T-helper 1 cell (primary cell): ENCODE results near the gene FUT8.
"Not testable (repeated sequence)": the region's sequence is repeated elsewhere in the genome, so short reads cannot be mapped to it uniquely, and the experiment has no call there.

Source experiments
- DNase-seq, 5 donors: peaks; one replicate each; pipeline ENCODE4 v3.0.0-alpha.2; 2012 to 2020

FUT8 gene

DNA sequence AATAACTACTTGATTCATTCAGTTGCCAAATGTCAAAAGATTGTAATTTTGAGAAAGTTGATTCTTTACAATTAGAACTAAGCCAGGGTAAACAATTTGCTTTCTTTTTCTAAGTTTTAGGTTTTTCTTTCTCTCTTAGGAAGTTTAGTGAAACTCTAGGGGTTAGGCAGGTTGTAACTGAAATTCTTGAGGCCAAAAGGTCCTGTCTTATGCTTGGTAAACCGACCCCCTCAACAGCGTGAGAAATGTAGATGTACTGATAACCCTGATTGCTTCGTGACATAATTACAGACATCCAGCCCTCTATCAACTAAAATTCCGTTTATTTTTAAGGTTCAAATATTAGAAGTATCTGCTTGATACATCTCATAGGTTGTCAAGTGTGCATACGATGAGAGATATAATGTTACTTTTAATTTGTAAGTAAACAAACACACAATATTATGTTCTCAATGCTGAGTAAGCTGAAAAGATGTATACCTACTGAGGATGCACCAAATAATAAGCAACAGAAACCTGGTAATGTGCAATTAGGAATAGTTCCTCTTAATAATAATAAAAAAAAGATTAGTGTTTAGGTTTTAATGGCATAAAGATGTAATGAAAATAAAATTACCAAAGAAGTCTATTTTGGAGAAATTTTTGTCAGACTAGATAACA lies 7.2 kb downstream of the FUT8 start:
- no peak for DNase-seq

DNA sequence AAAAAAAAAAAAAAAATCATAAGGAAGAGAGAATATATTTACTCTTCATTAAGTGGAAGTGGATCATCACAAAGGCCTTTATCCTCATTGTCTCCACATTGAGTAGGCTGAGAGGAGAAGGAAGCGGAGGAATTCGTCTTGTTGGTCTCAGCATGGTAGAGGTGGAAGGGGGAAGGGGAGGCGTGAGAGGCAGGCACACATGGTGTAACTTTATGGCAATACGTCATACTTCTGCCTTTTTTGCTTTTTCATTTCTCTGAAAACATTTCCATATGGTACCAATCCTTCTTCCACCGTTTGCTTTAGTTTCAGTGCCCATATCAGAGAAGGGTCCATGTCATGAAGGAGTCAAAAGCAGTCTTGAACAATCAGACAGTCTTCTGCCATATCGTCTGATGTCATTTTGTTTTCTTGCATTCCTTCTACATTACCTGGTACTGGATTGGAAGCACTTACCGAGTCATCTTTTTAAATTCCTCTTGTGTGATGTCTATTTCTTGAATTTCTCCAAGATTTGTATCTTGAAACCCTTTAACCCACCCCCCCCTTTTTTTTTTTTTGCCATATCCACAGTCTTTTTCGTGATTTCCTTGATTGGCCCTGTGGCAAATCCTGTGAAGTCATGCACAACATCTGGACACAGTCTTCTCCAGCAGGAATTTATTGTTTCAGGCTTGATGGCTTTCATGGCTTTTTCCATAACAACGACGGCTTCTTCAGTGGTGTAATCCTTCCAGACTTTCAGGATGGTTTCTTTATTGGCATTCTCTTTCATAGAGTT lies 8.9 kb downstream of the FUT8 start:
- DNase-seq: no peak

- no peak for DNase-seq
Observed at GRCh38 chr14:65422088-65422834, 9.7 kb downstream of the FUT8 start.

DNA sequence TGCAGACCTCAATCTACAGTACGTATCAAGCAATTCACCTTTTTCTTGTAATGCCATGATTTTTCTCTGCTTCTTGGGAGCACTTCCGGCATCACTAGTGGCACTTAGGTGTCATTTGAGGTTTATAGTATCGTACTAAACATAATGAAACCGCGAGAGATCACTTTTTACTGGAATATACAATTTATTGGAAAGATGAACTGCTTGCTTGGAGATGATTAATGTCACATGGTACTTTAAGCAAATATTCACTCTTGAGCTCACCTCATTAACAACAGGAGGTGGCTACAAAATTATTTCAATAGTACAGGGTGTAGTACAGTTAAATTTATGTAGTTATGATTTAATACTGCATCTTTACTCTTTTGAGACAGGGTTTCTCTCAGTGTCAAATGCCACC lies 11.5 kb downstream of the FUT8 start:
- no peak for DNase-seq

DNA sequence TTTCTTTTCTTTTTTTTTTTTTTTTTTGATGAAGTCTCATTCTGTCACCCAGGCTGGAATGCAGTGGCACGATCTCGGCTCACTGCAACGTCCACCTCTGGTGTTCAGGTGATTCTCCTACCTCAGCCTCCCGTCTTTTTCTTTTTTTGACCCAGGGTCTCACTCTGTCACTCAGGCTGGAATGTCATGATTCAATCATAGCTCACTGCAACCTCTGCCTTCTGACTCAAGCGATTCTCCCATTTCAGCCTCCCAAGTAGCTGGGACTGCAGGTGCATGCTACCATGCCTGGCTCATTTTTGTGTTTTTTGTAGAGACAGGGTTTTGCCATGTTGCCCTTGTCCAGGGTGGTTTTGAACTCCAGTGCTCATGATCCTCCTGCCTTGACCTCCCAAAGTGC lies 12.0 kb downstream of the FUT8 start:
- no peak for DNase-seq

DNA sequence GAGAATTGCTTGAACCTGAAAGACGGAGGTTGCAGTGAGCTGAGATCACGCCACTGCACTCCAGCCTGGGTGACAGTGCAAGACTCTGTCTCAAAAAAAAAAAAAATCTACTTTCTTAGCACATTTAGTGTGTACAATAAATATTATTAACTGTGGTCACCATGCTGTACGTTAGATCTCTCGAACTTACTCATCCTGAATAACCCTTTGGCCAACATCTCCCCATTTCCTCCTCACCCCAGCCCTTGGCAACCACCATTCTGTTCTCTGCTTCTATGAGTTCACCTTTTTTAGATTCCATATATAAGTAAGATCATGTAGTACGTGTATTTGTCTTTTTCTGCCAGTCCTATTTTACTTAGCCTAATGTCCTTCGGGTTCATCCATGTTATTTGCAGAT lies 13.4 kb downstream of the FUT8 start:
- no peak for DNase-seq

DNA sequence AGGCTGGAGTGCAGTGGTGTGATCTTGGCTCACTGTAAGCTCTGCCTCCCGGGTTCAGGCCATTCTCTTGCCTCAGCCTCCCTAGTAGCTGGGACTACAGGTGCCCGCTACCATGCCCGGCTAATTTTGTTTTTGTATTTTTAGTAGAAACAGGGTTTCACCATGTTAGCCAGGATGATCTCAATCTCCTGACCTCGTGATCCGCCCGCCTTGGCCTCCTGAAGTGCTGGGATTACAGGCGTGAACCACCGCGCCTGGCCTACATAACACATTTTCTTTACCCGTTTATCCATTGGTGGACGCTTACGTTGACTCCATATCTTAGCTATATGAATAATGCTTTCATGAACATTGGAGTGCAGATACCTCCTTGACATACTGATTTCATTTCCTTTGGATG lies 14.4 kb downstream of the FUT8 start:
- not testable (repeated sequence) for DNase-seq

DNA sequence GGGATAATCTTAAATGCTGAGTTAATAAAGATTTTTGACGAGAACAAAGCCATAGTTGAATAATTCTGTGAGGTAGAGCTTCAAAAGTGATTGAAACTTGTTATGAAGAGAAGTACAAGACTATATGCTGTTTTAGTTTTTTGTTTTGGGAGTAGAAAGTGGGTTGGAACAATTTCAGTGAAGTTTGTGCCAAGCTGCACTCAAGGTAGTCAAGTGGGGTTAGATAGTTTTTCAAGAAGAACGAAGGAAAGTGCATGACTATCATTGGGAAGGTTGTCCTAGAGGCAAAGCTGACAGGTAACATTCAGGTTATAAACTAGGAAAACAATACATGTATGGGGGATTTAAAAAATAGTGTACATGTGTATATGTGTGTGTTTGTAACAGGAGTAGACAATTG lies 16.2 kb downstream of the FUT8 start:
- no peak for DNase-seq

- DNase-seq: no peak
Observed at GRCh38 chr14:65429757-65430156, 17.2 kb downstream of the FUT8 start.

GRCh38 chr14:65431245-65431644 lies 18.7 kb downstream of the FUT8 start:
- no peak for DNase-seq

DNA sequence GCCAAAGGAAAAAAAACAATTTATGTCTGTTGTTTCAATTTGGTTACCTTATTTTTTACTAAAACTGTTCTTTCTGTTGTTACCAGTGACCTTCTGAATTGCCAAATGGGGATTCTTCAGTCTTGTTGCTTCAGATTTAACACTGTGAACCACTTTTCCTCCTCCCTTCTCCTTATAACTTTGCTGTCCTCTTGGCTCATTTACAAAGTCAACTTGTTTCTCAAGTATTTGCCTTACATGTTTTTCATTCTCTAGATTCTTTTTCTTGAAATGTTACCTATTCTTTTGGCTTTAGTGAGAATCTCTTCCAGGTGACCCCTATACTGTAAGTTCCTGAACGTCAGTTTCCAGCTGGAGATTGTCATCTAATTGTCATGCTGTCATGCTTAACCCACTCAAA lies 19.4 kb downstream of the FUT8 start:
- no peak for DNase-seq

- no peak for DNase-seq
Observed at GRCh38 chr14:65432361-65432948, 19.9 kb downstream of the FUT8 start.

- DNase-seq: peak in 1 of 5 donors; percentile 38
Observed at GRCh38 chr14:65433157-65433556, 20.6 kb downstream of the FUT8 start.

DNA sequence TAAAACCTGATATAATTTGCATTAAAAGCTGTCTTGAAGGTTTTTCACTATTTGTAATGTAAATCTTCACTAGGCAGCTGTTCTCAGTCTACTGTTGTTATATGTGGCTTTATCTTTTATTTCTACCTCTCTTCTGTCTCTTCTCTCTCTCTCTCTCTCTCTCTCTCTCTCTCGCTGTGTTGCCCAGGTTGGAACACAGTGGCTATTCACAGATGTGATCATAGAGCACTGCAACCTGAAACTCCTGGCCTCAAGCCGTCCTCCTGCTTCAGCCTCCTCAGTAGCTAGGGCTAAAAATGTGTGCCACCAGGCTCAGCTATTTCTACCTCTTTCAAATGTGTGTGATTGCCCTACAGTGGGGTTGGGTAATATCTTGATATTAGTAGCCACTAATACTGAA lies 21.1 kb downstream of the FUT8 start:
- no peak for DNase-seq

DNA sequence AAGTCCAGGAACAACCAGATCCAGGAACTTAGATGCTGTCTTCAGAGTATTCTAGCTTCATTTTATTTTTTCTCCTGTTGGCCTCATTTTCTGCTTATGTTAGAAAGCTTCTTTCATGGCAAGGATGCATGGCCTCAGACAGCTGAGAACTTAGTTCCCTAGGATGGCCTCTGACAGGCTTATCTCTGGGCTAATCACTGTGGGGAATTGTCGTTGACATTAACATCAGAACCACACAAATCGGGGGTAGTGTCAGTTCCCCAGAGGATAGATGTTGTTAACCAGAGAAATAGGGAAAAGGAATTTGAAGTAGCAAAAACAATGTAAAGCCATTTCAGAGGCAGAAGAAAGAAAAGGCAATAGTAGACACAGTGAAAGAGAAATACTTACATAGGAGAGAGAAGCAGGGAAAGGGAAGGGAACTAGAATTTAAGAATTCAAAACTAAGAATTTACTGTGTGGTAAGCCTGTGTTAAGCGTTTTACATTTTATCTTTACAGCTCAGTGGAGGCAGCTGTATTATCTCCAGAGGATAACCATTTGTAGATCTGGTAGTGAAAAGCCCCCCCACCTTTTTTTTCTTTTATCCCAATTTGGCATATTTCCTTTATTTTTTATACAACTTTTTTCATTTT lies 21.8 kb downstream of the FUT8 start:
- no peak for DNase-seq

DNA sequence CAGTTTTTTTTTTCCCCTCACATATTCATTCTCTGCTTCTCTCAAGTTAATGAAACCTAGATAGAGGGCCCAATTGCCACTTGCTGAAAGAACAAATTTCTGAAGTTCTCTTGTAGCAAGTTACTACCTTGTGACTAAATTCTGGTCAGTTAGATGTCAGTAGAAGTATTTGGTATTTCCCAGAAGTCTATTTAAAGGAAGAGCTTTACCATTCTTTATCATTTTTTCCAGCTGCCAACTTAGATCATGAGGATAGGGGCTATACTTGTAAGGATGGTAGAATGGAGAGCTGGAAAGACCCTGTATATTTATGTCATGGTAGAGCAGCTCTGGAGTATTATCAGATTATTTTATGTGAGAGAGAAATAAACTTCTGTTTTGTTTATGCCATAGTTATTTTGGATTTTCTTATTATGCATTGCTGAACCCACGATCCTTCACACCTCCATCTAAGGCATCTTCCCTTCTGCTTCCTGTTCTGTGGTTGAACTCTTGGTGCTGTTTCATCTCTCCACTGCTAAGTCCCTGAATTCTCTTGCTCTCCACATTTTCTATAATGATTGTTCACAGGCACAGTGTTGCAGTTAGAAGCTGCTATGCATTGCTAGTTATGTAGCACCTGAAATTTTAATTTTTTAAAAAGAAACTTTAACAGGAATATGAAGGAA lies 25.9 kb downstream of the FUT8 start:
- peak in 1 of 5 donors; percentile 46 for DNase-seq

GRCh38 chr14:65439117-65439516 lies 26.6 kb downstream of the FUT8 start:
- no peak for DNase-seq

- DNase-seq: no peak
Observed at GRCh38 chr14:65440230-65440629, 27.7 kb downstream of the FUT8 start.

GRCh38 chr14:65444230-65444629 lies 31.7 kb downstream of the FUT8 start:
- DNase-seq: peak in 1 of 5 donors; percentile 78

DNA sequence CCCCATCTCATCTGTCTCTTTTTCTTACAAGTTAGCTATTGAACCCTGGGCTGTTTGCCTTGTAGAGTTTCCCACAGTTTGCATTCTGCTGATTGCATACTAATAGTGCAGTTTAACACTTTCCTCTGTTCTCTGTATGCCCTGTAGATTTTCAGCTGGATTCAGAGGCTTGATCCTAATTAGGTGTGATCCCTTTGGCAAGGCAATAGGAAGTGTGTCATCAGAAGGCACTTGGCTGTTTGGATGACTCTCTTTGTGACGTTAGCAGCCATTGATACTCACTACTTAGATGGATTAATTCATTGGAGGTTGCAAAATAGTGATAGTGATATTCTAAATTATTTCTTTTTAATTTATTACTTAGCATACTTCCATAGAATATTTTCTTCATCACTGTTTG lies 33.6 kb downstream of the FUT8 start:
- DNase-seq: no peak

DNA sequence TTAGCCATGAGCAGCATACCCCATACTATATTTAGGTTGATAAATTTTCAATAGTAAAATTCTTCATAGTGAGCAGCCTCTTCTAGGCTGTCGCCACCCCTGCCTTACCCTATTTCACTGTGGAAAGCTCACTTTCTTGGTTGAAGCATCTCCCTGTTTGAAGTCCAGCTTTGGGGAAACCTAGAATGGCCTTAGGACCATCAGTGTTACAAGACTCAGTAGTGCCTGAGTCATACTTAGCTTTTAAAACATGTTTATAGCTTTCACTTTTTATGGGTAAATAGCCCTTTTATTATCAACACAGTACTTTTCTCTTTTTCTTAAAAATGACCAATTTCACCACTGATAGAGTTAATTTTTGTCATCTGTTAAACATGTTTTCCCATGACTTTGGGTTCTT lies 37.1 kb downstream of the FUT8 start:
- DNase-seq: no peak

GRCh38 chr14:65453807-65454480 lies 41.4 kb downstream of the FUT8 start:
- DNase-seq: no peak
